HG03432 (cell line): ENCODE measurements around the gene CEACAM5.
"Not testable (repeated sequence)": the region's sequence is repeated elsewhere in the genome, so short reads cannot be mapped to it uniquely, and the experiment has no call there.

Experiments
- ATAC-seq: cut with Tn5 transposase; IDR thresholded peaks from one replicate; pipeline ENCODE4 v1.9.1; 2021; ENCODE audit warnings: mild to moderate bottlenecking, moderate library complexity; ENCODE audit not compliant: unreplicated experiment

The CEACAM5 gene

DNA sequence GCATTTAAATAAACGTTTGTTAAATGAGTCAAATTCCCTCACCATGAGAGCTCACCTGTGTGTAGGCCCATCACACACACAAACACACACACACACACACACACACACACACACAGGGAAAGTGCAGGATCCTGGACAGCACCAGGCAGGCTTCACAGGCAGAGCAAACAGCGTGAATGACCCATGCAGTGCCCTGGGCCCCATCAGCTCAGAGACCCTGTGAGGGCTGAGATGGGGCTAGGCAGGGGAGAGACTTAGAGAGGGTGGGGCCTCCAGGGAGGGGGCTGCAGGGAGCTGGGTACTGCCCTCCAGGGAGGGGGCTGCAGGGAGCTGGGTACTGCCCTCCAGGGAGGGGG, 8.5 kb upstream of the CEACAM5 start:
- no peak for ATAC-seq

DNA sequence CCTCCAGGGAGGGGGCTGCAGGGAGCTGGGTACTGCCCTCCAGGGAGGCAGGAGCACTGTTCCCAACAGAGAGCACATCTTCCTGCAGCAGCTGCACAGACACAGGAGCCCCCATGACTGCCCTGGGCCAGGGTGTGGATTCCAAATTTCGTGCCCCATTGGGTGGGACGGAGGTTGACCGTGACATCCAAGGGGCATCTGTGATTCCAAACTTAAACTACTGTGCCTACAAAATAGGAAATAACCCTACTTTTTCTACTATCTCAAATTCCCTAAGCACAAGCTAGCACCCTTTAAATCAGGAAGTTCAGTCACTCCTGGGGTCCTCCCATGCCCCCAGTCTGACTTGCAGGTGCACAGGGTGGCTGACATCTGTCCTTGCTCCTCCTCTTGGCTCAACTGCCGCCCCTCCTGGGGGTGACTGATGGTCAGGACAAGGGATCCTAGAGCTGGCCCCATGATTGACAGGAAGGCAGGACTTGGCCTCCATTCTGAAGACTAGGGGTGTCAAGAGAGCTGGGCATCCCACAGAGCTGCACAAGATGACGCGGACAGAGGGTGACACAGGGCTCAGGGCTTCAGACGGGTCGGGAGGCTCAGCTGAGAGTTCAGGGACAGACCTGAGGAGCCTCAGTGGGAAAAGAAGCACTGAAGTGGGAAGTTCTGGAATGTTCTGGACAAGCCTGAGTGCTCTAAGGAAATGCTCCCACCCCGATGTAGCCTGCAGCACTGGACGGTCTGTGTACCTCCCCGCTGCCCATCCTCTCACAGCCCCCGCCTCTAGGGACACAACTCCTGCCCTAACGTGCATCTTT, 7.8 kb upstream of the CEACAM5 start:
- no peak for ATAC-seq

DNA sequence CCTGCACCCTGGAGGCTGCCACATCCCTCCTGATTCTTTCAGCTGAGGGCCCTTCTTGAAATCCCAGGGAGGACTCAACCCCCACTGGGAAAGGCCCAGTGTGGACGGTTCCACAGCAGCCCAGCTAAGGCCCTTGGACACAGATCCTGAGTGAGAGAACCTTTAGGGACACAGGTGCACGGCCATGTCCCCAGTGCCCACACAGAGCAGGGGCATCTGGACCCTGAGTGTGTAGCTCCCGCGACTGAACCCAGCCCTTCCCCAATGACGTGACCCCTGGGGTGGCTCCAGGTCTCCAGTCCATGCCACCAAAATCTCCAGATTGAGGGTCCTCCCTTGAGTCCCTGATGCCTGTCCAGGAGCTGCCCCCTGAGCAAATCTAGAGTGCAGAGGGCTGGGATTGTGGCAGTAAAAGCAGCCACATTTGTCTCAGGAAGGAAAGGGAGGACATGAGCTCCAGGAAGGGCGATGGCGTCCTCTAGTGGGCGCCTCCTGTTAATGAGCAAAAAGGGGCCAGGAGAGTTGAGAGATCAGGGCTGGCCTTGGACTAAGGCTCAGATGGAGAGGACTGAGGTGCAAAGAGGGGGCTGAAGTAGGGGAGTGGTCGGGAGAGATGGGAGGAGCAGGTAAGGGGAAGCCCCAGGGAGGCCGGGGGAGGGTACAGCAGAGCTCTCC, 6.9 kb upstream of the CEACAM5 start:
- no peak for ATAC-seq

DNA sequence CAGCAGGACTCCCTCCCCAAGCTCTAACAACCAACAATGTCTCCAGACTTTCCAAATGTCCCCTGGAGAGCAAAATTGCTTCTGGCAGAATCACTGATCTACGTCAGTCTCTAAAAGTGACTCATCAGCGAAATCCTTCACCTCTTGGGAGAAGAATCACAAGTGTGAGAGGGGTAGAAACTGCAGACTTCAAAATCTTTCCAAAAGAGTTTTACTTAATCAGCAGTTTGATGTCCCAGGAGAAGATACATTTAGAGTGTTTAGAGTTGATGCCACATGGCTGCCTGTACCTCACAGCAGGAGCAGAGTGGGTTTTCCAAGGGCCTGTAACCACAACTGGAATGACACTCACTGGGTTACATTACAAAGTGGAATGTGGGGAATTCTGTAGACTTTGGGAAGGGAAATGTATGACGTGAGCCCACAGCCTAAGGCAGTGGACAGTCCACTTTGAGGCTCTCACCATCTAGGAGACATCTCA, 6.2 kb upstream of the CEACAM5 start:
- ATAC-seq = no peak

DNA sequence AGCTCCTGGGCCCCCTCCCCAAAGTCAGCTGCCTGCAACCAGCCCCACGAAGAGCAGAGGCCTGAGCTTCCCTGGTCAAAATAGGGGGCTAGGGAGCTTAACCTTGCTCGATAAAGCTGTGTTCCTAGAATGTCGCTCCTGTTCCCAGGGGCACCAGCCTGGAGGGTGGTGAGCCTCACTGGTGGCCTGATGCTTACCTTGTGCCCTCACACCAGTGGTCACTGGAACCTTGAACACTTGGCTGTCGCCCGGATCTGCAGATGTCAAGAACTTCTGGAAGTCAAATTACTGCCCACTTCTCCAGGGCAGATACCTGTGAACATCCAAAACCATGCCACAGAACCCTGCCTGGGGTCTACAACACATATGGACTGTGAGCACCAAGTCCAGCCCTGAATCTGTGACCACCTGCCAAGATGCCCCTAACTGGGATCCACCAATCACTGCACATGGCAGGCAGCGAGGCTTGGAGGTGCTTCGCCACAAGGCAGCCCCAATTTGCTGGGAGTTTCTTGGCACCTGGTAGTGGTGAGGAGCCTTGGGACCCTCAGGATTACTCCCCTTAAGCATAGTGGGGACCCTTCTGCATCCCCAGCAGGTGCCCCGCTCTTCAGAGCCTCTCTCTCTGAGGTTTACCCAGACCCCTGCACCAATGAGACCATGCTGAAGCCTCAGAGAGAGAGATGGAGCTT, 4.7 kb upstream of the CEACAM5 start:
- ATAC-seq = no peak

DNA sequence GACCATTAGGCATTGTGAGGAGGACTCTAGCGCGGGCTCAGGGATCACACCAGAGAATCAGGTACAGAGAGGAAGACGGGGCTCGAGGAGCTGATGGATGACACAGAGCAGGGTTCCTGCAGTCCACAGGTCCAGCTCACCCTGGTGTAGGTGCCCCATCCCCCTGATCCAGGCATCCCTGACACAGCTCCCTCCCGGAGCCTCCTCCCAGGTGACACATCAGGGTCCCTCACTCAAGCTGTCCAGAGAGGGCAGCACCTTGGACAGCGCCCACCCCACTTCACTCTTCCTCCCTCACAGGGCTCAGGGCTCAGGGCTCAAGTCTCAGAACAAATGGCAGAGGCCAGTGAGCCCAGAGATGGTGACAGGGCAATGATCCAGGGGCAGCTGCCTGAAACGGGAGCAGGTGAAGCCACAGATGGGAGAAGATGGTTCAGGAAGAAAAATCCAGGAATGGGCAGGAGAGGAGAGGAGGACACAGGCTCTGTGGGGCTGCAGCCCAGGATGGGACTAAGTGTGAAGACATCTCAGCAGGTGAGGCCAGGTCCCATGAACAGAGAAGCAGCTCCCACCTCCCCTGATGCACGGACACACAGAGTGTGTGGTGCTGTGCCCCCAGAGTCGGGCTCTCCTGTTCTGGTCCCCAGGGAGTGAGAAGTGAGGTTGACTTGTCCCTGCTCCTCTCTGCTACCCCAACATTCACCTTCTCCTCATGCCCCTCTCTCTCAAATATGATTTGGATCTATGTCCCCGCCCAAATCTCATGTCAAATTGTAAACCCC, 2.8 kb upstream of the CEACAM5 start:
- ATAC-seq = no peak

DNA sequence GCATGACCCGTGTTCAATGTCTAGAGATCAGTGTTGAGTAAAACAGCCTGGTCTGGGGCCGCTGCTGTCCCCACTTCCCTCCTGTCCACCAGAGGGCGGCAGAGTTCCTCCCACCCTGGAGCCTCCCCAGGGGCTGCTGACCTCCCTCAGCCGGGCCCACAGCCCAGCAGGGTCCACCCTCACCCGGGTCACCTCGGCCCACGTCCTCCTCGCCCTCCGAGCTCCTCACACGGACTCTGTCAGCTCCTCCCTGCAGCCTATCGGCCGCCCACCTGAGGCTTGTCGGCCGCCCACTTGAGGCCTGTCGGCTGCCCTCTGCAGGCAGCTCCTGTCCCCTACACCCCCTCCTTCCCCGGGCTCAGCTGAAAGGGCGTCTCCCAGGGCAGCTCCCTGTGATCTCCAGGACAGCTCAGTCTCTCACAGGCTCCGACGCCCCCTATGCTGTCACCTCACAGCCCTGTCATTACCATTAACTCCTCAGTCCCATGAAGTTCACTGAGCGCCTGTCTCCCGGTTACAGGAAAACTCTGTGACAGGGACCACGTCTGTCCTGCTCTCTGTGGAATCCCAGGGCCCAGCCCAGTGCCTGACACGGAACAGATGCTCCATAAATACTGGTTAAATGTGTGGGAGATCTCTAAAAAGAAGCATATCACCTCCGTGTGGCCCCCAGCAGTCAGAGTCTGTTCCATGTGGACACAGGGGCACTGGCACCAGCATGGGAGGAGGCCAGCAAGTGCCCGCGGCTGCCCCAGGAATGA, 1.5 kb upstream of the CEACAM5 start:
- ATAC-seq = no peak

DNA sequence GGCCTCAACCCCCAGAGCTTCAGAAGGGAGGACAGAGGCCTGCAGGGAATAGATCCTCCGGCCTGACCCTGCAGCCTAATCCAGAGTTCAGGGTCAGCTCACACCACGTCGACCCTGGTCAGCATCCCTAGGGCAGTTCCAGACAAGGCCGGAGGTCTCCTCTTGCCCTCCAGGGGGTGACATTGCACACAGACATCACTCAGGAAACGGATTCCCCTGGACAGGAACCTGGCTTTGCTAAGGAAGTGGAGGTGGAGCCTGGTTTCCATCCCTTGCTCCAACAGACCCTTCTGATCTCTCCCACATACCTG, 969 bp upstream of the CEACAM5 start:
- no peak for ATAC-seq

DNA sequence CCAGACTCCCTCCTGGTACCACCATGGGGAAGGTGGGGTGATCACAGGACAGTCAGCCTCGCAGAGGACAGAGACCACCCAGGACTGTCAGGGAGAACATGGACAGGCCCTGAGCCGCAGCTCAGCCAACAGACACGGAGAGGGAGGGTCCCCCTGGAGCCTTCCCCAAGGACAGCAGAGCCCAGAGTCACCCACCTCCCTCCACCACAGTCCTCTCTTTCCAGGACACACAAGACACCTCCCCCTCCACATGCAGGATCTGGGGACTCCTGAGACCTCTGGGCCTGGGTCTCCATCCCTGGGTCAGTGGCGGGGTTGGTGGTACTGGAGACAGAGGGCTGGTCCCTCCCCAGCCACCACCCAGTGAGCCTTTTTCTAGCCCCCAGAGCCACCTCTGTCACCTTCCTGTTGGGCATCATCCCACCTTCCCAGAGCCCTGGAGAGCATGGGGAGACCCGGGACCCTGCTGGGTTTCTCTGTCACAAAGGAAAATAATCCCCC, 505 bp upstream of the CEACAM5 start:
- no peak for ATAC-seq

DNA sequence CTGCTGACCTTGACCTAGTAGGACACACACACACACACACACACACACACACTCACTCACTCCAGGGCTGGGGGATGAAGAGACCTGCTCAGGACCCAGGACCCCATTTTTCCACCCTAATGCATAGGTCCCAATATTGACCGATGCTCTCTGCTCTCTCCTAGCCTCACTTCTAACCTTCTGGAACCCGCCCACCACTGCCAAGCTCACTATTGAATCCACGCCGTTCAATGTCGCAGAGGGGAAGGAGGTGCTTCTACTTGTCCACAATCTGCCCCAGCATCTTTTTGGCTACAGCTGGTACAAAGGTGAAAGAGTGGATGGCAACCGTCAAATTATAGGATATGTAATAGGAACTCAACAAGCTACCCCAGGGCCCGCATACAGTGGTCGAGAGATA, 1.1 kb downstream of the CEACAM5 start:
- not testable (repeated sequence) for ATAC-seq

DNA sequence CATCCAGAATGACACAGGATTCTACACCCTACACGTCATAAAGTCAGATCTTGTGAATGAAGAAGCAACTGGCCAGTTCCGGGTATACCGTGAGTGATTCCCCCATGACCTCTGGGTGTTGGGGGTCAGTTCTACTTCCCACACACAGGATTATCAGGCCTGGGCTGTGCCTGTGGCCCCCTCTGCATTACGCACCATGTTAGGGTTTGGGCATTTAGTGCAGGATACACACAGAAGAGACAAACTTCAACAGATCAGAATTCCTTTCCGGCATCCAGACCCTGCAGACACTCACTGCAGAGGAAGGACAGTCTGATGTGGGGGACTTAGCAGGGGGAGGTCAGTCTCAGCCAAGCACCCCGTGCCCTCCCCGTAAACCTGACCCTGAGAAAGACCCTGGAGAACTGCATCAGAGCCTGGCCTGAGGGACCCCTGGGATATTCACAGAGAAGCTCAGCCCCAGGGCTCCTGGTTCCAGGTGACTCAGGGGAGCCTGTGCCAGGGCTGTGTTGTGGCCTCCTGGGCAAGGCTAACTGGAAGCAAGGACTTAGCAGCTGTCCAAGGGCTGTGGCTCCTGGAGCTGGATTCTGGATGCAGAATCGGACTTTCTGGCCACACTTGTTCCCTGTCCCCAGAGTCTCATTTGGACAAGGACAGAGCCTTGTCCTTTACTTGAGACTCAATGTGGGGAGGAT, 1.7 kb downstream of the CEACAM5 start:
- no peak for ATAC-seq

DNA sequence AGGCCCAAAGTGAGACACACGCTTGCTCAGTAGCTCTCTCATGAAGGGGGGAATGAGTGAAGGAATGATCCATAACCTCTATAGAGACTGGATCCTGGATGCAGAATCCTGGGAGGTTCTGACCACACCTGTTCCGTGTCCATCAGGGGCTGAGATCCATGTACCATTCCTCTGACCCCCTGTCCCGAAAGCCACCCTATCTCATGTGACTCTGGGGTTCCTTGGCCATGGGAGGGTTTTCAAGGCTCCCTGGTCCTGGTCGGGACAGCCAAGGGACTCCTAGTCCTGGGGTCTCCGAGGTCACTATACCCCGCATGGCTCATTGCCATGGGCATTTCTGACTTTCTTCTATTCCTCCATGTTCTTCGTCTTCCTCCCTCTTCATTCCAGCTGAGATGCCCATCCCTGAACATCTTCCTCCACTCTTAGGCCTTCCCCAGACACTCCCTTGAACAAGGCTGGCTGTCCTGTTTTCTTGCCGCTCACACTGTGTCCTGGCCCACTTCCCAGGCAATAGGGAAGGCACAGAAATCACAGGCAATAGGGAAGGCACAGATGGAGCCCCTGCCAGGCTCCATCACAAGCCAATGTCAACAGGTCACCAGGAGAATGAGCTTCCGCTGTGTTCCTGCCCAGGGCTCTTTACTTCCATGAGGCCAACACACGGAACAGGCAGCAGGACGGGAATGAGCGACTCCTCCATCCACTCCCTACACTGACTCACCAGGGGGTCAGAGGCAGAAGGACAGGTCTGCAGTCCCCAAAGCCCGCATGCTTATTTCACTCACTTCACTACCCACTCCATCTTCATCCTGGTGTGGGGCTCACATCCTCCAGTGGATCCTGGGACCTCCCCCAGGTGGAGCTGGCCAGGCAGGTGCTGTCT, 3.2 kb downstream of the CEACAM5 start:
- ATAC-seq = no peak

DNA sequence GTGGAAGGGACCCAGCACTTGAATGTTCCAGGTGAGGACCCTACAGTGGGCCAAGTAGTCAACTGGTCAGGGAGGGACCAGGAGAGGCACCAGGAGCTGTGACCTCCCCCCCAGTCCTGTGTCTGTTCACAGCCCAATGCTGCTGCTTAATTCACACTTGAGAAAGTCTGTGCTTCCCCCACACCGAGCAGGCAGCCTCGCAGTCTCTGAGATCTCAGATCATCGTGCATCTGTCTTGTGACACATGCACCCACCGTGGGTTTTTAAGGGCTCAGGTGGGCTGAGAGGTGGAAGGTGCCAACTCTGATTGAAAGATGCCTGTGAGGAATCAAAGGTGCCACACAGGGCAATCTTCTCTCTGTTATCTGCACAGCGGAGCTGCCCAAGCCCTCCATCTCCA, 6.2 kb downstream of the CEACAM5 start:
- no peak for ATAC-seq

DNA sequence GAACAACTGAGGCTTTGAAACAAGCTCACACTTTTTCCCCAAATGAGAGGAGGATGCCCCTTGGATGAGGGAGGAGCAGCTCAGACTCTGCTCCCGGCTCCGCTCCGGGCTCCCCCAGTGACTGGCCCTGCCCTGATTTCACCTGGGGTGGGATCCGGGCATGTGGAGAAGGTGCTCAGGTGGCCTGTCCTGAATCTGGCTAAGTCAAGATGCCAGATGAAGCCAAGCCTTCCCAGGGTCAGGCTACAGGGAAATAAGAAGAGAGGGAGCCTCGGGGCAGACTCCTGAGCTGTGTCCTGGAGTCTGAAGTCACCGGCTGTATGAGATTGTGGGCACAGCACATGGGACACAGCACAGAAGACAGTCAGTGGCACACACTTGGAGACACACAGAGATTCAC, 10.3 kb downstream of the CEACAM5 start:
- no peak for ATAC-seq

DNA sequence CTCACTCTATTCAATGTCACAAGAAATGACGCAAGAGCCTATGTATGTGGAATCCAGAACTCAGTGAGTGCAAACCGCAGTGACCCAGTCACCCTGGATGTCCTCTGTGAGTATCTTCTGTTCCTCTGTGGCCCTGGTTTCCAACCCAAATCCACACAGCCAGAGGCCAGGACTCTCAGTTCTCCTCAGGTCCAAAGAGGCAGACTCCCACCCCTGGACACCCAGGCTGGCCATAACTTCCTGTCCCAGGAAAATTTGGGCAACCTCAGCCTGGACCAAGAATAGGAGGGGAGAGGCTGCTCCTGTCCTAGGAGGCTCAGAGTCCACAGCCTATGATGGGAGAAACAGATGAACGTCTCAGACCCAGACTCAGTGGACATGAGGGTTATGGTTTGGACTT, 11.7 kb downstream of the CEACAM5 start:
- ATAC-seq = no peak

DNA sequence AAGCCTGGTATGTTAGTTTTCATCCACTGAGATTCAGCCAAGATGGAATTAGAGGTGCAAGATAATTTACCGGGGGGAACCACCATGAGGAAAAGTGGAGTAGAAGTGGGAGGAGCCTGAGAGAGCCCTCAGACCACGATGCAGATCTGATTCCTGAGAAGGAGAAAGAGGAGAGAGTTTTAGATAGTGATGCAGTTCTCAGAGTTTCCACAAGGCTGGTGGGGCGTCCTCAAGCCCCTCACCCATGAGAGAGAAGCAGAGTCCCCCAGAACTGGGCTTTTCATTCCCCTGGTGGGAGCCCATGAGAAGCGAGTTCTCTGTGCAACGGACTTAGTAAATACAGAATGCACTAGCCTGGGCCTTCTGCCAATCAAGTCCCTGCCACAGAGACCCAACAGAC, 18.1 kb downstream of the CEACAM5 start:
- no peak for ATAC-seq

DNA sequence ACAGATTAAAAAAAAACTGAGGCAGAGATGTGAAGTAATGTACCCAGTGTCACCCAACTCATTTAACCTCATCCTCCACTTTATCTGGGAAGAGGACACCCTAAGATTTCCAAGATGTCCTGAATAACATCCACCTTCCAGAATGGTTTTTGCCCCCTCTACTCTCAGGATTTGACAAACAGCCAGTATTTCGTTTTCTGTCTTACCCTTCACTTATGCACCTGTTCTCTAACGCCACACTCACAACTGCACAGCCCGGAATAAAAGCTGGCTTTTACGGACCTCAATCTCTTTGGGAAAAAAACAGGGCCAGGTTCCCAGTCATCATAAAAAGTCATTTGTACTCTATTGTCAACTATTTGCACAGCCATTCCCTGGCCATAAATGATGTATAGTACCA, 25.7 kb downstream of the CEACAM5 start:
- no peak for ATAC-seq

DNA sequence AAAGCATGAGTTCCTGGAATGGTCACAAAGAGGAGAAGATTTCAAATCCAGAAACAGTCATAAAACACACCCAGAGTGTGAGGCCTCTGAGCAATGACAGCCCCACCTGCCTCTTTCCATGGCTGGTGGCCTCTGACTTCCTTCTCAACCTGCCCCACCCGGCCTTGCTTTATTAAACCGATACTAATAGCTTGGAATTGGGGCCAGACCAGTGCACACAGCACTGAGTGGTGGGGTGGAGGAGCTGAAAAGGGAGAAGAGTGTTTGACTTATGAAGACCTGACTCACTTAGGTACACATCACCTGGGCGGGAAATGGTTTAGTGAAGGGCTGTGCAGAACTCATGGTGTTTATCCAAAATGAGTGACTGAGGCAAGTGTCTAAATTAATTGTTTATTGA, 26.2 kb downstream of the CEACAM5 start:
- no peak for ATAC-seq

DNA sequence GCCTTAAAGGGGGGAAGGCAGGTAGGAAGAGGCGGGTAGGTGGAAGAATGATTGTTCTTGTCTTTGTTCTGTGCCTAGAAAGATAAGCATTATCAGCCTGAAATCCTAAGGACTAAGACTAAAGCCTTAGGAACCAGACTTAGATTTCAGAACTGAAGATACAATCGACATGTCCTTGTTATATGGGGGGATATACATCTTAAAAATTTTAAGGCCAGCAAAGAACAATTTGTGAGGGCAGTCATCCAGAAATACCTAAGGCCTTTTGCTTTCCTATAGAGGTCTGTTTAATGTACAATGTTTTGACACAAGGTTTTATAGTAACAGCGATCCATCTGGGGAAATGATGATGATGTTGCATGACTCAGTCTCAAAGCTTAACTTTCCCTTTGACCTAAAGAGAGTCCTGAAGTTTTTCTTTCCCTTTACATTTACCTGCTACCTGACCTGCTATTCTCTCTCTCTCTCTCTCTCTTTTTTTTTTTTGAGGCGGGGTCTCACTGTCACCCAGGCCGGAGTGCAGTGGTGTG, 26.7 kb downstream of the CEACAM5 start:
- no peak for ATAC-seq
